HG03469 (cell line): ENCODE results near the gene OR2L8.

Experiments
- ATAC-seq: cut with Tn5 transposase; IDR thresholded peaks from one replicate; pipeline ENCODE4 v1.9.1; 2021; ENCODE audit warnings: mild to moderate bottlenecking, moderate library complexity, moderate number of reproducible peaks; ENCODE audit not compliant: unreplicated experiment

OR2L8 gene

GRCh38 chr1:247966532-247967204 is 18.0 kb downstream of the OR2L8 start:
- peak; percentile 82 for ATAC-seq

- ATAC-seq = no peak
Measured at GRCh38 chr1:247992986-247993385, 44.3 kb downstream of the OR2L8 start.

DNA sequence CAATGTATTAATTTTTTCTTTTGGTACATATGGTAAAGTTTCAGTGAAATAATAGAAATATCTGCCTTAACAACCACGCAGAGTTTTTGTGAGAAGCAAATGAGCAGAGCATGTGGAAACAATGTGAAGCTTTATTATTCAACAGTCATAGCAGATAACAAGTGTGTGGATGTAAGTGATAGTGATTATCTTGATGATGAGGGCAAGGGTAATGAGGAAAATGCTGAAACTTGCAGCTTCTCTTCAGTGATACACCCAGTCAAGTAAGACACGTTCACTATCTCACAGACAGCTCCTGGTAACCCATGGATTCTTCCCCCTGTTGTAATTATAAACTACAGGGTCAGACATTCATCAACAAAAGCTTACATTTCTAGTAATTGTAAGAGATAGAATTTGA is 50.2 kb downstream of the OR2L8 start:
- ATAC-seq = no peak
